Measurements from ENCODE around the gene EZH2.

- TF ChIP-seq, protein P1, sequence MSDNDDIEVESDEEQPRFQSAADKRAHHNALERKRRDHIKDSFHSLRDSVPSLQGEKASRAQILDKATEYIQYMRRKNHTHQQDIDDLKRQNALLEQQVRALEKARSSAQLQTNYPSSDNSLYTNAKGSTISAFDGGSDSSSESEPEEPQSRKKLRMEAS (IDR thresholded peaks at IDR 0.05): no peak
- TF ChIP-seq POLR2A (IDR thresholded peaks at IDR 0.05; ENCODE audit: low read length) (no peak), USF2 (IDR thresholded peaks at IDR 0.05) (no peak), EHMT2 (IDR thresholded peaks at IDR 0.05; ENCODE audit: low read depth) (no peak), CTCF (IDR thresholded peaks at IDR 0.05) (no peak), BHLHE40 (IDR thresholded peaks at IDR 0.05; ENCODE audit: low read depth, low read length) (no peak), HOXB5 (CRISPR knock-in tag; IDR thresholded peaks at IDR 0.05) (no peak), ZSCAN20 (CRISPR knock-in tag; IDR thresholded peaks at IDR 0.05) (no peak), RAD21 (conservative IDR thresholded peaks at IDR 0.05 in 1 of 2, IDR thresholded peaks at IDR 0.05 in 1 of 2) (no peak), MYC (IDR thresholded peaks at IDR 0.05; ENCODE audit: borderline replicate concordance, low read length) (no peak), RCOR1 (IDR thresholded peaks at IDR 0.05; ENCODE audit: low read depth, low read length) (no peak)
- TF ChIP-seq, protein P2, sequence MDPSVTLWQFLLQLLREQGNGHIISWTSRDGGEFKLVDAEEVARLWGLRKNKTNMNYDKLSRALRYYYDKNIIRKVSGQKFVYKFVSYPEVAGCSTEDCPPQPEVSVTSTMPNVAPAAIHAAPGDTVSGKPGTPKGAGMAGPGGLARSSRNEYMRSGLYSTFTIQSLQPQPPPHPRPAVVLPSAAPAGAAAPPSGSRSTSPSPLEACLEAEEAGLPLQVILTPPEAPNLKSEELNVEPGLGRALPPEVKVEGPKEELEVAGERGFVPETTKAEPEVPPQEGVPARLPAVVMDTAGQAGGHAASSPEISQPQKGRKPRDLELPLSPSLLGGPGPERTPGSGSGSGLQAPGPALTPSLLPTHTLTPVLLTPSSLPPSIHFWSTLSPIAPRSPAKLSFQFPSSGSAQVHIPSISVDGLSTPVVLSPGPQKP (IDR thresholded peaks at IDR 0.05; ENCODE audit: low read depth, low read length): no peak
- TF ChIP-seq, protein P3, sequence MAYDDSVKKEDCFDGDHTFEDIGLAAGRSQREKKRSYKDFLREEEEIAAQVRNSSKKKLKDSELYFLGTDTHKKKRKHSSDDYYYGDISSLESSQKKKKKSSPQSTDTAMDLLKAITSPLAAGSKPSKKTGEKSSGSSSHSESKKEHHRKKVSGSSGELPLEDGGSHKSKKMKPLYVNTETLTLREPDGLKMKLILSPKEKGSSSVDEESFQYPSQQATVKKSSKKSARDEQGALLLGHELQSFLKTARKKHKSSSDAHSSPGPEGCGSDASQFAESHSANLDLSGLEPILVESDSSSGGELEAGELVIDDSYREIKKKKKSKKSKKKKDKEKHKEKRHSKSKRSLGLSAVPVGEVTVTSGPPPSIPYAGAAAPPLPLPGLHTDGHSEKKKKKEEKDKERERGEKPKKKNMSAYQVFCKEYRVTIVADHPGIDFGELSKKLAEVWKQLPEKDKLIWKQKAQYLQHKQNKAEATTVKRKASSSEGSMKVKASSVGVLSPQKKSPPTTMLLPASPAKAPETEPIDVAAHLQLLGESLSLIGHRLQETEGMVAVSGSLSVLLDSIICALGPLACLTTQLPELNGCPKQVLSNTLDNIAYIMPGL (CRISPR knock-in tag; IDR thresholded peaks at IDR 0.05; ENCODE audit: borderline replicate concordance): no peak
These were observed 17.1 kb upstream of the EZH2 start for GRCh38 chr7:148901178-148901577.
